ENCODE results near the gene NPIPB8.
"Not testable (repeated sequence)": the region's sequence is repeated elsewhere in the genome, so short reads cannot be mapped to it uniquely, and the experiment has no call there.

NPIPB8 gene

GRCh38 chr16:28601589-28601988 lies 36.3 kb upstream of the NPIPB8 start:
- not testable (repeated sequence) for DNase-seq; H3K9me3 Mint-ChIP-seq; H3K4me1 Mint-ChIP-seq; H3K36me3 Mint-ChIP-seq (ENCODE audit: low read depth); H3K4me3 Mint-ChIP-seq; H3K27ac Mint-ChIP-seq; H3K27me3 Mint-ChIP-seq; ATAC-seq

GRCh38 chr16:28602062-28602461 lies 35.8 kb upstream of the NPIPB8 start:
- H3K4me3 Mint-ChIP-seq; H3K27me3 Mint-ChIP-seq; H3K9me3 Mint-ChIP-seq; DNase-seq; H3K27ac Mint-ChIP-seq; ATAC-seq; H3K4me1 Mint-ChIP-seq; H3K36me3 Mint-ChIP-seq (ENCODE audit: low read depth): not testable (repeated sequence)

- DNase-seq (no peak), ATAC-seq (no peak)
- no peaks in the 10 kb centered on the region for H3K9me3 Mint-ChIP-seq
- no peak overlapping the region for H3K27ac Mint-ChIP-seq
- no peak overlapping the region for H3K4me3 Mint-ChIP-seq
- H3K27me3 Mint-ChIP-seq: no peaks in the 10 kb centered on the region
- H3K4me1 Mint-ChIP-seq: no peaks in the 10 kb centered on the region
- no peaks in the 10 kb centered on the region for H3K36me3 Mint-ChIP-seq (ENCODE audit: low read depth)
Measured at GRCh38 chr16:28602529-28602928, 35.3 kb upstream of the NPIPB8 start.

GRCh38 chr16:28603381-28604185 lies 34.3 kb upstream of the NPIPB8 start:
- no peak overlapping the region for H3K27ac Mint-ChIP-seq
- no peak overlapping the region for H3K4me3 Mint-ChIP-seq

GRCh38 chr16:28604186-28604565 lies 33.7 kb upstream of the NPIPB8 start:
- Mint-ChIP-seq H3K27me3 (no peaks in the 10 kb centered on the region), H3K4me1 (no peaks in the 10 kb centered on the region), H3K4me3 (no peak overlapping the region), H3K27ac (no peak overlapping the region), H3K9me3 (no peaks in the 10 kb centered on the region), H3K36me3 (ENCODE audit: low read depth) (no peaks in the 10 kb centered on the region)
- ATAC-seq (no peak), DNase-seq (no peak)

More at GRCh38 chr16:28603381-28604185, 34.3 kb upstream of the NPIPB8 start:
- Mint-ChIP-seq H3K4me1 (no peaks in the 10 kb centered on the region), H3K36me3 (ENCODE audit: low read depth) (no peaks in the 10 kb centered on the region), H3K27me3 (no peaks in the 10 kb centered on the region), H3K9me3 (no peaks in the 10 kb centered on the region)
- no peak for ATAC-seq
- DNase-seq: no peak

GRCh38 chr16:28606291-28607115 lies 31.4 kb upstream of the NPIPB8 start:
- DNase-seq (no peak), ATAC-seq (no peak)
- Mint-ChIP-seq H3K4me1 (peaks cover 13% of the 10 kb centered on the region), H3K4me3 (no peak overlapping the region), H3K27ac (no peak overlapping the region), H3K27me3 (no peaks in the 10 kb centered on the region), H3K36me3 (ENCODE audit: low read depth) (no peaks in the 10 kb centered on the region), H3K9me3 (no peaks in the 10 kb centered on the region)

- Mint-ChIP-seq H3K36me3 (ENCODE audit: low read depth) (no peaks in the 10 kb centered on the region), H3K27ac (no peak overlapping the region), H3K27me3 (no peaks in the 10 kb centered on the region), H3K9me3 (no peaks in the 10 kb centered on the region), H3K4me1 (peaks cover 13% of the 10 kb centered on the region), H3K4me3 (no peak overlapping the region)
- DNase-seq (no peak), ATAC-seq (no peak)
Measured at GRCh38 chr16:28607116-28607623, 30.7 kb upstream of the NPIPB8 start.

- not testable (repeated sequence) for H3K27ac Mint-ChIP-seq, ATAC-seq
Measured at GRCh38 chr16:28607681-28608495, 30.0 kb upstream of the NPIPB8 start.

GRCh38 chr16:28608496-28608808 lies 29.4 kb upstream of the NPIPB8 start:
- not testable (repeated sequence) for H3K27ac Mint-ChIP-seq; H3K27me3 Mint-ChIP-seq; H3K4me3 Mint-ChIP-seq; H3K9me3 Mint-ChIP-seq; ATAC-seq; H3K36me3 Mint-ChIP-seq (ENCODE audit: low read depth); DNase-seq
- H3K4me1 Mint-ChIP-seq: peaks cover 13% of the 10 kb centered on the region

More at GRCh38 chr16:28607681-28608495, 30.0 kb upstream of the NPIPB8 start:
- peaks cover 13% of the 10 kb centered on the region for H3K4me1 Mint-ChIP-seq
- H3K4me3 Mint-ChIP-seq; H3K9me3 Mint-ChIP-seq; H3K36me3 Mint-ChIP-seq (ENCODE audit: low read depth); H3K27me3 Mint-ChIP-seq; DNase-seq: not testable (repeated sequence)

- not testable (repeated sequence) for H3K4me3 Mint-ChIP-seq; H3K27me3 Mint-ChIP-seq; H3K36me3 Mint-ChIP-seq (ENCODE audit: low read depth); H3K9me3 Mint-ChIP-seq; DNase-seq; ATAC-seq; H3K27ac Mint-ChIP-seq
- H3K4me1 Mint-ChIP-seq: peaks cover 13% of the 10 kb centered on the region
Measured at GRCh38 chr16:28608867-28609596, 28.8 kb upstream of the NPIPB8 start.

GRCh38 chr16:28609631-28610594 lies 28.0 kb upstream of the NPIPB8 start, which contains the start of gene SULT1A1:
SULT1A1 (minus strand) TSS chr16:28610044; CDS start chr16:28608855, 1,189 bp downstream.
- peaks cover 13% of the 10 kb centered on the region for H3K4me1 Mint-ChIP-seq
- H3K27ac Mint-ChIP-seq: no peak within 1 kb of the TSS
- H3K27me3 Mint-ChIP-seq: no peaks in the 10 kb centered on the region
- ATAC-seq: no peak
- H3K36me3 Mint-ChIP-seq (ENCODE audit: low read depth): no peaks in the 10 kb centered on the region
- DNase-seq: no peak
- no peaks in the 10 kb centered on the region for H3K9me3 Mint-ChIP-seq
- H3K4me3 Mint-ChIP-seq: no peak within 1 kb of the TSS

GRCh38 chr16:28610595-28611191 lies 27.2 kb upstream of the NPIPB8 start:
- Mint-ChIP-seq H3K4me3 (no peak overlapping the region), H3K9me3 (no peaks in the 10 kb centered on the region), H3K27me3 (no peaks in the 10 kb centered on the region), H3K36me3 (ENCODE audit: low read depth) (no peaks in the 10 kb centered on the region), H3K4me1 (peaks cover 13% of the 10 kb centered on the region), H3K27ac (no peak overlapping the region)
- no peak for ATAC-seq
- no peak for DNase-seq
